ENCODE data around the gene UNC45A. TPM values are rescaled to one million over a fixed set of nuclear protein-coding genes. Genes with fewer than 3 reads are reported as not detected.
A peak's percentile ranks its signal among the peaks of the same experiment; 100 is the strongest.

UNC45A gene
- total RNA-seq, 1 experiment from 2014 or later, result 84.4 TPM

DNA sequence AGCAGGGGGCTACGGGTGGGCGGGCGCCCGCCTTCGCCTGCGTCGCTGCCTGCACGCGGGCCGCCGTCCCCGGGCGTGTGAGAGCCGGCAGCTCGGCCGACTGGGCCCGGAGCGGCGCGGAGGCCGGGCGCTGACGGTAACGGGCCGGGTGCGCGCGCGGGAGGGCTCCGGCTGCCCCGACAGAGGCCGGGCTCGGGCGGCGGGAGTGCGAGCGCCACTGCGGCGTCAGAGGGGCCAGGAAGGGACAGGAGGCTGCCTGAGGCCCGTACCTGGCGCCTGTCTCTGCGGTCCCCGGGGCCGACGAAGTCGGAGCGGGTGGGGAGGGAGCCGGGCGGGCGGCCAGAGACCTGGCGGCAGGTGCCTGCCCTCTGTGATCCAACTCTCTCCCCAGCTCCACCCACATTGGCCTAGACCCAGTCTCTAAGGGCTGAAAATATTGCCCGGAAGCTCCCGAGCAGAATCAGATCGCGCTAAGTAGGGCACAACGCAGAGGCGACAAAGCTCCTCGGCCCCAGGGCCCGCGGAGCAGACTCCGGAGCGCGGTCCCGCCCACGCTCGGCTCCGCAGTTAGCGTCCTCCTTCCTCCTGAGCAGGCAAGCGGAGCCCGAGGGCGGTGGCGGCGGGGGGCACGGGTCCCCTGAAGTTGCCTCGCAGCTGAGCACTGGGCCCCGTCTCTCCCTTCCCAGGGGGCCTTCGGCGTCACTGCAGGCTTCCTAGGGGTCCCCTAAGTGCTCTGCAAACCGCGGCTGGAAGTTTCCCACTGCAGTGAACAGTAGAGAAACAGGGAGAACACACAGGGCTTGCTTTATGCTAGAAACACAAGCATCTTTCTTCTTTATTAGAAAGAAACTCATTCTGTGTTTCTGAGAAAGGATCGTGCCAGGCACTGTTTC lies 32.0 kb upstream of the UNC45A start, which contains the start of gene MAN2A2:
MAN2A2 (plus strand) TSS at position 463 of the 893 bp plus-strand sequence. CDS start 906 bp downstream, outside the sequence.
- peak; percentile 68 for ATAC-seq
- Histone ChIP-seq H3K27me3 (ENCODE audit: control insufficient read depth, insufficient read depth, low read length) (no peaks in the 10 kb centered on the region), H3K4me3 (ENCODE audit: low read depth in 2 of 2, low read length in 2 of 2) (peak within 1 kb of the TSS; percentile 70 to 77), H3K27ac (ENCODE audit: low read length) (peak within 1 kb of the TSS; percentile 94), H3K36me3 (ENCODE audit: control insufficient read depth, insufficient read depth, low read length) (0 out of 2 replicates have a peak, but pooled peaks cover 5% of the 10 kb centered on the region), H3K4me1 (ENCODE audit: control insufficient read depth, insufficient read depth, low read length) (peaks cover 12% of the 10 kb centered on the region), H3K9me3 (ENCODE audit: control insufficient read depth, insufficient read depth, low read depth, low read length) (no peaks in the 10 kb centered on the region)
- ChIA-PET CTCF (interaction anchor here (0.5 to 3.1 kb wide), 4 partner anchors 8 to 53 kb away, joined by 3 to 16 read pairs (median 4); partner anchors contain the start of gene HDDC3), POLR2A (no interaction called here)
- no peak for DNase-seq (ENCODE audit: low read depth, low spot score)
- intact Hi-C loops (cut with micrococcal nuclease; ENCODE audit: unreplicated experiment) (no loop called here), in situ Hi-C loops (cut with HindIII; ENCODE audit: low pct_unique_long_range_greater_than_20kb, low sequenced_read_pairs) (no loop called here)
- TF ChIP-seq SIN3A (IDR thresholded peaks at IDR 0.05; ENCODE audit: borderline replicate concordance, insufficient read depth, low read depth, low read length) (0 out of 2 replicates have a peak, but pooled peaks have one; percentile 32), TCF7L2 (IDR thresholded peaks at IDR 0.05; ENCODE audit: low read depth, low read length) (no peak; the same call in 1 of the 2 replicates)
- BruUV-seq (replicated peaks), result no TSS peak

DNA sequence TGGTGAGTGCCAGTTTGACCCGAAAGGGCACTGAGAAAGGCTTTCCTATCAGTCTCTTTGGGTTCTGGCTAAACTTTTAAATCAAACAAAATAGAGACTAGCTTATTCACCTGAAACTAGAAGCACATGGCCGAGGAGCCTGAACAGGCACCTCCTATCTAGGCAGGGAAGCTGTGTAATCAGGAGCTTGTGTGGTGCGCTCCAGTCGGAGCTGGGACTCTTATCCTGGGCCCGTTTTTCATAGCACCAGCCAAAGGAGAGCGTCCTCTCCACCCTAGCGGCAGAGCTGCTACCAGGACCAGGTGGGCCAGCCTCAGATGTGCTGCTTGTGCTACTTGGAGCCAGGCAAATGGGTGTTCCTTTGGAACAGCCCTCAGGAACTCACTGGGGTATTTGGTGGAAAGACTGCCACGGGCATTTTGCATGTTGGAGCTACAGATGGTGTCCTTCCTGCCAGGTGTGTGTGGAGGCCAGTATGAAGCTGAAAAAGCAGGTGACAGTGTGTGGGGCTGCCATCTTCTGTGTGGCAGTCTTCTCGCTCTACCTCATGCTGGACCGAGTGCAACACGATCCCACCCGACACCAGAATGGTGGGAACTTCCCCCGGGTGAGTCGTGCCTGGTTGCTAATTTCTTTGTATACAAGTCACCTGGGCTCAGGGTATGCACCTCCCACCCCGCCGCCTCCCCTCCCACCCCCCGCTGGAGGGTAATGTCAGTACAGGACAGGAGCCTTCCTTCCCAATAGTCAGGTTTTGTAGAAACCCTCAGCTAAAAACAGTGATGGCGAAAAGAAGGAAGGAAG lies 31.1 kb upstream of the UNC45A start:
- H3K9me3 ChIP-seq (ENCODE audit: control insufficient read depth, insufficient read depth, low read depth, low read length), result no peaks in the 10 kb centered on the region
- H3K4me3 ChIP-seq (ENCODE audit: low read depth in 2 of 2, low read length in 2 of 2), result peak overlapping the region; percentile 70 to 77
- CTCF ChIA-PET, result interaction anchor here (3.1 kb wide), 1 partner anchor 28 kb away, joined by 16 read pairs; the partner anchor contains the start of gene HDDC3
- no peak for TF ChIP-seq SIN3A (IDR thresholded peaks at IDR 0.05; ENCODE audit: borderline replicate concordance, insufficient read depth, low read depth, low read length)
- TF ChIP-seq, protein P1, sequence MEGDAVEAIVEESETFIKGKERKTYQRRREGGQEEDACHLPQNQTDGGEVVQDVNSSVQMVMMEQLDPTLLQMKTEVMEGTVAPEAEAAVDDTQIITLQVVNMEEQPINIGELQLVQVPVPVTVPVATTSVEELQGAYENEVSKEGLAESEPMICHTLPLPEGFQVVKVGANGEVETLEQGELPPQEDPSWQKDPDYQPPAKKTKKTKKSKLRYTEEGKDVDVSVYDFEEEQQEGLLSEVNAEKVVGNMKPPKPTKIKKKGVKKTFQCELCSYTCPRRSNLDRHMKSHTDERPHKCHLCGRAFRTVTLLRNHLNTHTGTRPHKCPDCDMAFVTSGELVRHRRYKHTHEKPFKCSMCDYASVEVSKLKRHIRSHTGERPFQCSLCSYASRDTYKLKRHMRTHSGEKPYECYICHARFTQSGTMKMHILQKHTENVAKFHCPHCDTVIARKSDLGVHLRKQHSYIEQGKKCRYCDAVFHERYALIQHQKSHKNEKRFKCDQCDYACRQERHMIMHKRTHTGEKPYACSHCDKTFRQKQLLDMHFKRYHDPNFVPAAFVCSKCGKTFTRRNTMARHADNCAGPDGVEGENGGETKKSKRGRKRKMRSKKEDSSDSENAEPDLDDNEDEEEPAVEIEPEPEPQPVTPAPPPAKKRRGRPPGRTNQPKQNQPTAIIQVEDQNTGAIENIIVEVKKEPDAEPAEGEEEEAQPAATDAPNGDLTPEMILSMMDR (IDR thresholded peaks at IDR 0.05), result no peak; the same call in 1 of the 2 replicates
- no peak for TF ChIP-seq TCF7L2 (IDR thresholded peaks at IDR 0.05; ENCODE audit: low read depth, low read length)
- TF ChIP-seq POLR2AphosphoS5 (IDR thresholded peaks at IDR 0.05; ENCODE audit: low read depth, low read length), result no peak
- TF ChIP-seq, protein P2, sequence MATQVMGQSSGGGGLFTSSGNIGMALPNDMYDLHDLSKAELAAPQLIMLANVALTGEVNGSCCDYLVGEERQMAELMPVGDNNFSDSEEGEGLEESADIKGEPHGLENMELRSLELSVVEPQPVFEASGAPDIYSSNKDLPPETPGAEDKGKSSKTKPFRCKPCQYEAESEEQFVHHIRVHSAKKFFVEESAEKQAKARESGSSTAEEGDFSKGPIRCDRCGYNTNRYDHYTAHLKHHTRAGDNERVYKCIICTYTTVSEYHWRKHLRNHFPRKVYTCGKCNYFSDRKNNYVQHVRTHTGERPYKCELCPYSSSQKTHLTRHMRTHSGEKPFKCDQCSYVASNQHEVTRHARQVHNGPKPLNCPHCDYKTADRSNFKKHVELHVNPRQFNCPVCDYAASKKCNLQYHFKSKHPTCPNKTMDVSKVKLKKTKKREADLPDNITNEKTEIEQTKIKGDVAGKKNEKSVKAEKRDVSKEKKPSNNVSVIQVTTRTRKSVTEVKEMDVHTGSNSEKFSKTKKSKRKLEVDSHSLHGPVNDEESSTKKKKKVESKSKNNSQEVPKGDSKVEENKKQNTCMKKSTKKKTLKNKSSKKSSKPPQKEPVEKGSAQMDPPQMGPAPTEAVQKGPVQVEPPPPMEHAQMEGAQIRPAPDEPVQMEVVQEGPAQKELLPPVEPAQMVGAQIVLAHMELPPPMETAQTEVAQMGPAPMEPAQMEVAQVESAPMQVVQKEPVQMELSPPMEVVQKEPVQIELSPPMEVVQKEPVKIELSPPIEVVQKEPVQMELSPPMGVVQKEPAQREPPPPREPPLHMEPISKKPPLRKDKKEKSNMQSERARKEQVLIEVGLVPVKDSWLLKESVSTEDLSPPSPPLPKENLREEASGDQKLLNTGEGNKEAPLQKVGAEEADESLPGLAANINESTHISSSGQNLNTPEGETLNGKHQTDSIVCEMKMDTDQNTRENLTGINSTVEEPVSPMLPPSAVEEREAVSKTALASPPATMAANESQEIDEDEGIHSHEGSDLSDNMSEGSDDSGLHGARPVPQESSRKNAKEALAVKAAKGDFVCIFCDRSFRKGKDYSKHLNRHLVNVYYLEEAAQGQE (IDR thresholded peaks at IDR 0.05; ENCODE audit: insufficient read depth in 1 of 2, low read depth in 2 of 2, low read length in 1 of 2), result no peak
- peaks cover 12% of the 10 kb centered on the region for H3K4me1 ChIP-seq (ENCODE audit: control insufficient read depth, insufficient read depth, low read length)
- DNase-seq (ENCODE audit: low read depth, low spot score) (no peak), ATAC-seq (no peak)
- peak overlapping the region; percentile 72 for H3K27ac ChIP-seq (ENCODE audit: low read length)
- intact Hi-C loops (cut with micrococcal nuclease; ENCODE audit: unreplicated experiment) (no loop called here), in situ Hi-C loops (cut with HindIII; ENCODE audit: low pct_unique_long_range_greater_than_20kb, low sequenced_read_pairs) (no loop called here)
- 0 out of 2 replicates have a peak, but pooled peaks cover 5% of the 10 kb centered on the region for H3K36me3 ChIP-seq (ENCODE audit: control insufficient read depth, insufficient read depth, low read length)
- BruUV-seq (replicated peaks), result no TSS peak
- POLR2A ChIA-PET, result no interaction called here
- H3K27me3 ChIP-seq (ENCODE audit: control insufficient read depth, insufficient read depth, low read length), result no peaks in the 10 kb centered on the region

Measured in Panc1 (cell line).